HEK293 (cell line): ENCODE results near the gene C19orf33.

Experiments used
- CTCF ChIA-PET: fragments of 350-600 bp; formaldehyde crosslinking; extraction: SDS; loops from one replicate; lab custom pipeline; 2021; ENCODE audit warnings: antibody characterized with exemption; lab: Yijun Ruan, JAX
- POLR2A ChIA-PET: fragments of 300-600 bp; formaldehyde crosslinking; extraction: SDS; loops from one replicate; lab custom pipeline; 2020; ENCODE audit warnings: antibody characterized with exemption, inconsistent platforms; lab: Yijun Ruan, JAX
- H3K27ac ChIP-seq: fragments of 200-500 bp; sonication (Bioruptor generic); 2 replicates; pipeline ENCODE4 v1.5.1; 2014; ENCODE audit warnings: low read depth, low read length, control low read depth, inconsistent platforms; ENCODE audit errors: extremely low read depth
- H3K36me3 ChIP-seq, 2 experiments: fragments of 200-500 bp in 1 of 2; sonication (Bioruptor generic) in 1 of 2; 1 replicate in 1 of 2; 2 replicates in 1 of 2; pipeline ENCODE4 v1.5.1; 2014 to 2017; ENCODE audit warnings: inconsistent platforms in 2 of 2, low read length in 2 of 2; ENCODE audit not compliant: control insufficient read depth in 2 of 2, insufficient read depth in 1 of 2
- H3K4me1 ChIP-seq: fragments of 200-500 bp; sonication (Bioruptor generic); 2 replicates; pipeline ENCODE4 v1.5.1; 2014; ENCODE audit warnings: mild to moderate bottlenecking, low read length, inconsistent platforms; ENCODE audit not compliant: control insufficient read depth, insufficient read depth
- H3K4me3 ChIP-seq: 2 replicates; pipeline ENCODE4 v1.5.1; 2011; ENCODE audit warnings: low read depth, mild to moderate bottlenecking, control low read depth, low read length, moderate library complexity
- H3K9me3 ChIP-seq: fragments of 200-500 bp; sonication (Bioruptor generic); 2 replicates; pipeline ENCODE4 v1.5.1; 2014; ENCODE audit warnings: low read depth, low read length, inconsistent platforms; ENCODE audit not compliant: control insufficient read depth, insufficient read depth
- HOXA7 ChIP-seq: sonication (generic); formaldehyde crosslinking; IDR thresholded peaks from 2 replicates; pipeline ENCODE4 v1.8.1; 2022; ENCODE audit warnings: missing genetic modification reagents, borderline replicate concordance
- HOXD13 ChIP-seq: sonication (generic); formaldehyde crosslinking; IDR thresholded peaks from 2 replicates; pipeline ENCODE4 v1.8.0; 2022; ENCODE audit warnings: missing genetic modification reagents, borderline replicate concordance
- KLF7 ChIP-seq: fragments of 450-650 bp; formaldehyde crosslinking; IDR thresholded peaks from 2 replicates; pipeline ENCODE4 v1.5.1; 2016; ENCODE audit warnings: missing biosample characterization, missing genetic modification characterization, borderline replicate concordance
- ZBTB17 ChIP-seq: fragments of 450-650 bp; formaldehyde crosslinking; IDR thresholded peaks from 2 replicates; pipeline ENCODE4 v1.5.1; 2016; ENCODE audit warnings: missing biosample characterization, missing genetic modification characterization
- ZBTB20 ChIP-seq: fragments of 450-650 bp; formaldehyde crosslinking; IDR thresholded peaks from 2 replicates; pipeline ENCODE4 v1.5.1; 2016; ENCODE audit warnings: missing biosample characterization, missing genetic modification characterization
- ZFHX2 ChIP-seq: fragments of 450-650 bp; formaldehyde crosslinking; conservative IDR thresholded peaks from 2 replicates; pipeline ENCODE4 v1.5.1; 2016; ENCODE audit warnings: missing biosample characterization, missing genetic modification characterization
- ZNF10 ChIP-seq: fragments of 450-650 bp; formaldehyde crosslinking; IDR thresholded peaks from 2 replicates; pipeline ENCODE4 v1.5.1; 2017; ENCODE audit warnings: missing biosample characterization, missing genetic modification characterization
- ZNF140 ChIP-seq: fragments of 450-650 bp; formaldehyde crosslinking; IDR thresholded peaks from 2 replicates; pipeline ENCODE4 v1.5.1; 2016; ENCODE audit warnings: missing biosample characterization, missing genetic modification characterization
- ZNF221 ChIP-seq: fragments of 450-650 bp; formaldehyde crosslinking; IDR thresholded peaks from 2 replicates; pipeline ENCODE4 v1.5.1; 2017; ENCODE audit warnings: missing biosample characterization, missing genetic modification characterization, borderline replicate concordance
- ZNF292 ChIP-seq: fragments of 450-650 bp; formaldehyde crosslinking; IDR thresholded peaks from 2 replicates; pipeline ENCODE4 v1.5.1; 2016; ENCODE audit warnings: low read depth, missing biosample characterization, missing genetic modification characterization, borderline replicate concordance
- ZNF341 ChIP-seq: fragments of 450-650 bp; formaldehyde crosslinking; IDR thresholded peaks from 2 replicates; pipeline ENCODE4; 2016; ENCODE audit warnings: low read depth, missing biosample characterization, missing genetic modification characterization
- ZNF350 ChIP-seq: fragments of 450-650 bp; formaldehyde crosslinking; IDR thresholded peaks from 2 replicates; pipeline ENCODE4 v1.5.0; 2017; ENCODE audit warnings: missing biosample characterization, mild to moderate bottlenecking, missing genetic modification characterization
- ZNF354C ChIP-seq: fragments of 450-650 bp; formaldehyde crosslinking; IDR thresholded peaks from 2 replicates; pipeline ENCODE4 v1.5.1; 2016; ENCODE audit warnings: missing biosample characterization, missing genetic modification characterization, low read depth, borderline replicate concordance
- ZNF610 ChIP-seq: fragments of 450-650 bp; formaldehyde crosslinking; IDR thresholded peaks from 2 replicates; pipeline ENCODE4 v1.5.1; 2016; ENCODE audit warnings: missing biosample characterization, missing genetic modification characterization, borderline replicate concordance
- ZNF626 ChIP-seq: fragments of 450-650 bp; sonication (Bioruptor Pico); formaldehyde crosslinking; IDR thresholded peaks from 2 replicates; pipeline ENCODE4 v1.5.1; 2018; ENCODE audit warnings: missing biosample characterization, missing genetic modification characterization, inconsistent platforms
- ZNF658 ChIP-seq: fragments of 450-650 bp; formaldehyde crosslinking; IDR thresholded peaks from 2 replicates; pipeline ENCODE4; 2016; ENCODE audit warnings: missing biosample characterization, missing genetic modification characterization
- ZNF670 ChIP-seq: fragments of 450-650 bp; formaldehyde crosslinking; IDR thresholded peaks from 2 replicates; pipeline ENCODE4 v1.5.1; 2016; ENCODE audit warnings: missing biosample characterization, missing genetic modification characterization, low read depth
- ZNF76 ChIP-seq: fragments of 450-650 bp; formaldehyde crosslinking; IDR thresholded peaks from 2 replicates; pipeline ENCODE4; 2016; ENCODE audit warnings: low read depth, missing biosample characterization, missing genetic modification characterization, borderline replicate concordance
- ZNF837 ChIP-seq: fragments of 450-650 bp; formaldehyde crosslinking; IDR thresholded peaks from 2 replicates; pipeline ENCODE4 v1.5.1; 2016; ENCODE audit warnings: missing biosample characterization, missing genetic modification characterization
- TF ChIP-seq, protein P1 (sequence below): fragments of 450-650 bp; formaldehyde crosslinking; IDR thresholded peaks from 2 replicates; pipeline ENCODE4 v1.5.1; 2016; ENCODE audit warnings: missing biosample characterization, missing genetic modification characterization
- TF ChIP-seq, protein P2 (sequence below): fragments of 450-650 bp; formaldehyde crosslinking; IDR thresholded peaks from 2 replicates; pipeline ENCODE4 v1.5.1; 2016; ENCODE audit warnings: missing biosample characterization, missing genetic modification characterization
- TF ChIP-seq, protein P3 (sequence below): fragments of 450-650 bp; formaldehyde crosslinking; IDR thresholded peaks from 2 replicates; pipeline ENCODE4 v1.5.1; 2016; ENCODE audit warnings: missing biosample characterization, missing genetic modification characterization
- TF ChIP-seq, protein P4 (sequence below): fragments of 450-650 bp; formaldehyde crosslinking; IDR thresholded peaks from 2 replicates; pipeline ENCODE4 v1.5.1; 2016; ENCODE audit warnings: missing biosample characterization, missing genetic modification characterization
- TF ChIP-seq, protein P5 (sequence below): fragments of 450-650 bp; formaldehyde crosslinking; IDR thresholded peaks from 2 replicates; pipeline ENCODE4 v1.5.1; 2016; ENCODE audit warnings: missing biosample characterization, missing genetic modification characterization, borderline replicate concordance

The C19orf33 gene

DNA sequence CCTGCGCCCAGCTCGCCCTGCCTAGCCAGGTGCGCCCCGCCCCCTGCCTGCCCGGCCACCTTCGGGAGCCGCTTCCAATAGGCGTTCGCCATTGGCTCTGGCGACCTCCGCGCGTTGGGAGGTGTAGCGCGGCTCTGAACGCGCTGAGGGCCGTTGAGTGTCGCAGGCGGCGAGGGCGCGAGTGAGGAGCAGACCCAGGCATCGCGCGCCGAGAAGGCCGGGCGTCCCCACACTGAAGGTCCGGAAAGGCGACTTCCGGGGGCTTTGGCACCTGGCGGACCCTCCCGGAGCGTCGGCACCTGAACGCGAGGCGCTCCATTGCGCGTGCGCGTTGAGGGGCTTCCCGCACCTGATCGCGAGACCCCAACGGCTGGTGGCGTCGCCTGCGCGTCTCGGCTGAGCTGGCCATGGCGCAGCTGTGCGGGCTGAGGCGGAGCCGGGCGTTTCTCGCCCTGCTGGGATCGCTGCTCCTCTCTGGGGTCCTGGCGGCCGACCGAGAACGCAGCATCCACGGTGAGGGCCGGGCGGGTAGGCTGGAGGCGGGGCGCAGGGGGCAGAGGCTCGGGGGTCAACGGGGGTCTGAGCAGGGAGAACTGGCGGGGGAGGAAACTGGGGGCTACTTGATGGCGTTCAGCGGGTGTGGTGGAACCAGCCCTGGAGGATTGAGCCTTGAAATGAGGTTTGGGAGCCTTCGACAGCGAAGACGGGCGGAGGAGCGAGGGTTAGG lies 39.4 kb upstream of the C19orf33 start, which contains the start of gene SPINT2:
SPINT2 (plus strand) TSS at position 88 of the 727 bp plus-strand sequence; CDS start at position 408, 320 bp downstream.
- no peaks in the 10 kb centered on the region; a peak in 1 of 3 replicates for H3K36me3 ChIP-seq
- CTCF ChIA-PET = interaction anchor here (0.6 to 8.8 kb wide), 10 partner anchors 15 to 362 kb away, joined by 3 to 48 read pairs (median 4); partner anchors contain the start of genes CATSPERG and PSMD8
- peaks cover 44% of the 10 kb centered on the region for H3K4me1 ChIP-seq
- POLR2A ChIA-PET = interaction anchor here (0.5 to 4.7 kb wide), 29 partner anchors 9 to 1187 kb away, joined by 3 to 26 read pairs (median 3); partner anchors contain the start of genes ACTN4, C19orf33, FAM98C and GGN
- H3K4me3 ChIP-seq = peak within 1 kb of the TSS; percentile 52
- peak within 1 kb of the TSS; percentile 90 for H3K27ac ChIP-seq
- no peaks in the 10 kb centered on the region for H3K9me3 ChIP-seq
- TF ChIP-seq, protein P1, sequence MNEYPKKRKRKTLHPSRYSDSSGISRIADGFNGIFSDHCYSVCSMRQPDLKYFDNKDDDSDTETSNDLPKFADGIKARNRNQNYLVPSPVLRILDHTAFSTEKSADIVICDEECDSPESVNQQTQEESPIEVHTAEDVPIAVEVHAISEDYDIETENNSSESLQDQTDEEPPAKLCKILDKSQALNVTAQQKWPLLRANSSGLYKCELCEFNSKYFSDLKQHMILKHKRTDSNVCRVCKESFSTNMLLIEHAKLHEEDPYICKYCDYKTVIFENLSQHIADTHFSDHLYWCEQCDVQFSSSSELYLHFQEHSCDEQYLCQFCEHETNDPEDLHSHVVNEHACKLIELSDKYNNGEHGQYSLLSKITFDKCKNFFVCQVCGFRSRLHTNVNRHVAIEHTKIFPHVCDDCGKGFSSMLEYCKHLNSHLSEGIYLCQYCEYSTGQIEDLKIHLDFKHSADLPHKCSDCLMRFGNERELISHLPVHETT (tag by site-specific recombination) = no peak
- TF ChIP-seq HOXD13 (CRISPR knock-in tag) (no peak), ZNF76 (tag by site-specific recombination) (peak; percentile 65), ZNF292 (tag by site-specific recombination) (no peak), ZNF354C (tag by site-specific recombination) (no peak), ZNF10 (tag by site-specific recombination) (peak; percentile 94), ZNF626 (tag by site-specific recombination) (no peak), ZFHX2 (peak; percentile 36; the same call in 1 of the 2 replicates), ZNF658 (tag by site-specific recombination) (no peak), ZNF837 (no peak; the same call in 1 of the 2 replicates), ZNF221 (tag by site-specific recombination) (peak; percentile 27; the same call in 1 of the 2 replicates), ZNF670 (tag by site-specific recombination) (no peak), KLF7 (no peak; the same call in 1 of the 2 replicates), ZBTB20 (tag by site-specific recombination) (peak; percentile 69; the same call in 1 of the 2 replicates), ZNF610 (tag by site-specific recombination) (peak; percentile 91), ZBTB17 (tag by site-specific recombination) (peak; percentile 99), ZNF350 (no peak), ZNF341 (tag by site-specific recombination) (peak; percentile 15; the same call in 1 of the 2 replicates), ZNF140 (no peak), HOXA7 (CRISPR knock-in tag) (no peak)
- TF ChIP-seq, protein P2, sequence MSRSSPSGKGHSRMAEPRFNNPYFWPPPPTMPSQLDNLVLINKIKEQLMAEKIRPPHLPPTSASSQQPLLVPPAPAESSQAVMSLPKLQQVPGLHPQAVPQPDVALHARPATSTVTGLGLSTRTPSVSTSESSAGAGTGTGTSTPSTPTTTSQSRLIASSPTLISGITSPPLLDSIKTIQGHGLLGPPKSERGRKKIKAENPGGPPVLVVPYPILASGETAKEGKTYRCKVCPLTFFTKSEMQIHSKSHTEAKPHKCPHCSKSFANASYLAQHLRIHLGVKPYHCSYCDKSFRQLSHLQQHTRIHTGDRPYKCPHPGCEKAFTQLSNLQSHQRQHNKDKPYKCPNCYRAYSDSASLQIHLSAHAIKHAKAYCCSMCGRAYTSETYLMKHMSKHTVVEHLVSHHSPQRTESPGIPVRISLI (tag by site-specific recombination) = no peak
- TF ChIP-seq, protein P3, sequence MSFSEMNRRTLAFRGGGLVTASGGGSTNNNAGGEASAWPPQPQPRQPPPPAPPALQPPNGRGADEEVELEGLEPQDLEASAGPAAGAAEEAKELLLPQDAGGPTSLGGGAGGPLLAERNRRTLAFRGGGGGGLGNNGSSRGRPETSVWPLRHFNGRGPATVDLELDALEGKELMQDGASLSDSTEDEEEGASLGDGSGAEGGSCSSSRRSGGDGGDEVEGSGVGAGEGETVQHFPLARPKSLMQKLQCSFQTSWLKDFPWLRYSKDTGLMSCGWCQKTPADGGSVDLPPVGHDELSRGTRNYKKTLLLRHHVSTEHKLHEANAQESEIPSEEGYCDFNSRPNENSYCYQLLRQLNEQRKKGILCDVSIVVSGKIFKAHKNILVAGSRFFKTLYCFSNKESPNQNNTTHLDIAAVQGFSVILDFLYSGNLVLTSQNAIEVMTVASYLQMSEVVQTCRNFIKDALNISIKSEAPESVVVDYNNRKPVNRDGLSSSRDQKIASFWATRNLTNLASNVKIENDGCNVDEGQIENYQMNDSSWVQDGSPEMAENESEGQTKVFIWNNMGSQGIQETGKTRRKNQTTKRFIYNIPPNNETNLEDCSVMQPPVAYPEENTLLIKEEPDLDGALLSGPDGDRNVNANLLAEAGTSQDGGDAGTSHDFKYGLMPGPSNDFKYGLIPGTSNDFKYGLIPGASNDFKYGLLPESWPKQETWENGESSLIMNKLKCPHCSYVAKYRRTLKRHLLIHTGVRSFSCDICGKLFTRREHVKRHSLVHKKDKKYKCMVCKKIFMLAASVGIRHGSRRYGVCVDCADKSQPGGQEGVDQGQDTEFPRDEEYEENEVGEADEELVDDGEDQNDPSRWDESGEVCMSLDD (tag by site-specific recombination) = peak; percentile 51; the same call in 1 of the 2 replicates
- TF ChIP-seq, protein P4, sequence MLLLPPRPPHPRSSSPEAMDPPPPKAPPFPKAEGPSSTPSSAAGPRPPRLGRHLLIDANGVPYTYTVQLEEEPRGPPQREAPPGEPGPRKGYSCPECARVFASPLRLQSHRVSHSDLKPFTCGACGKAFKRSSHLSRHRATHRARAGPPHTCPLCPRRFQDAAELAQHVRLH (tag by site-specific recombination) = peak; percentile 37
- TF ChIP-seq, protein P5, sequence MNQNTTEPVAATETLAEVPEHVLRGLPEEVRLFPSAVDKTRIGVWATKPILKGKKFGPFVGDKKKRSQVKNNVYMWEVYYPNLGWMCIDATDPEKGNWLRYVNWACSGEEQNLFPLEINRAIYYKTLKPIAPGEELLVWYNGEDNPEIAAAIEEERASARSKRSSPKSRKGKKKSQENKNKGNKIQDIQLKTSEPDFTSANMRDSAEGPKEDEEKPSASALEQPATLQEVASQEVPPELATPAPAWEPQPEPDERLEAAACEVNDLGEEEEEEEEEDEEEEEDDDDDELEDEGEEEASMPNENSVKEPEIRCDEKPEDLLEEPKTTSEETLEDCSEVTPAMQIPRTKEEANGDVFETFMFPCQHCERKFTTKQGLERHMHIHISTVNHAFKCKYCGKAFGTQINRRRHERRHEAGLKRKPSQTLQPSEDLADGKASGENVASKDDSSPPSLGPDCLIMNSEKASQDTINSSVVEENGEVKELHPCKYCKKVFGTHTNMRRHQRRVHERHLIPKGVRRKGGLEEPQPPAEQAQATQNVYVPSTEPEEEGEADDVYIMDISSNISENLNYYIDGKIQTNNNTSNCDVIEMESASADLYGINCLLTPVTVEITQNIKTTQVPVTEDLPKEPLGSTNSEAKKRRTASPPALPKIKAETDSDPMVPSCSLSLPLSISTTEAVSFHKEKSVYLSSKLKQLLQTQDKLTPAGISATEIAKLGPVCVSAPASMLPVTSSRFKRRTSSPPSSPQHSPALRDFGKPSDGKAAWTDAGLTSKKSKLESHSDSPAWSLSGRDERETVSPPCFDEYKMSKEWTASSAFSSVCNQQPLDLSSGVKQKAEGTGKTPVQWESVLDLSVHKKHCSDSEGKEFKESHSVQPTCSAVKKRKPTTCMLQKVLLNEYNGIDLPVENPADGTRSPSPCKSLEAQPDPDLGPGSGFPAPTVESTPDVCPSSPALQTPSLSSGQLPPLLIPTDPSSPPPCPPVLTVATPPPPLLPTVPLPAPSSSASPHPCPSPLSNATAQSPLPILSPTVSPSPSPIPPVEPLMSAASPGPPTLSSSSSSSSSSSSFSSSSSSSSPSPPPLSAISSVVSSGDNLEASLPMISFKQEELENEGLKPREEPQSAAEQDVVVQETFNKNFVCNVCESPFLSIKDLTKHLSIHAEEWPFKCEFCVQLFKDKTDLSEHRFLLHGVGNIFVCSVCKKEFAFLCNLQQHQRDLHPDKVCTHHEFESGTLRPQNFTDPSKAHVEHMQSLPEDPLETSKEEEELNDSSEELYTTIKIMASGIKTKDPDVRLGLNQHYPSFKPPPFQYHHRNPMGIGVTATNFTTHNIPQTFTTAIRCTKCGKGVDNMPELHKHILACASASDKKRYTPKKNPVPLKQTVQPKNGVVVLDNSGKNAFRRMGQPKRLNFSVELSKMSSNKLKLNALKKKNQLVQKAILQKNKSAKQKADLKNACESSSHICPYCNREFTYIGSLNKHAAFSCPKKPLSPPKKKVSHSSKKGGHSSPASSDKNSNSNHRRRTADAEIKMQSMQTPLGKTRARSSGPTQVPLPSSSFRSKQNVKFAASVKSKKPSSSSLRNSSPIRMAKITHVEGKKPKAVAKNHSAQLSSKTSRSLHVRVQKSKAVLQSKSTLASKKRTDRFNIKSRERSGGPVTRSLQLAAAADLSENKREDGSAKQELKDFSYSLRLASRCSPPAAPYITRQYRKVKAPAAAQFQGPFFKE (tag by site-specific recombination) = no peak; the same call in 1 of the 2 replicates
